A549 (cell line): ENCODE data around the gene SCN4B. TPM values are rescaled to one million over a fixed set of nuclear protein-coding genes. Genes with fewer than 3 reads are reported as not detected.

Experiments used
- ATAC-seq, 2 experiments: fragments of 200-7000 bp in 1 of 2; fragments of >200 bp in 1 of 2; cut with Nextera tagmentation in 1 of 2; cut with Tn5 transposase in 1 of 2; 3 replicates each; pipeline versions ENCODE4 v1.8.0 to v1.9.1; 2018 to 2020; ENCODE audit warnings: mild to moderate bottlenecking in 1 of 2, moderate library complexity in 1 of 2
- CTCF ChIA-PET: fragments of 300-600 bp; sonication (Branson Sonifier 250); formaldehyde crosslinking; extraction: SDS; loops from one replicate; lab custom pipeline; 2021; ENCODE audit warnings: antibody characterized with exemption, inconsistent platforms; lab: Yijun Ruan, JAX
- POLR2A ChIA-PET: fragments of 350-600 bp; formaldehyde crosslinking; extraction: SDS; loops from one replicate; lab custom pipeline; 2021; ENCODE audit warnings: antibody characterized with exemption, inconsistent platforms; lab: Yijun Ruan, JAX
- DNase-seq, 2 experiments: peaks; one replicate each; pipeline versions ENCODE4 v3.0.0 to v3.0.0-alpha.2; 2011 to 2016; ENCODE audit warnings: low read depth in 1 of 2, low spot score in 1 of 2
- FAIRE-seq: peaks from 2 replicates; lab custom pipeline; 2011; peaks lifted over from hg19 to GRCh38; lab: Jason Lieb, UNC
- H3K27ac ChIP-seq, 2 experiments: fragments of >200 bp; sonication (Bioruptor Twin); formaldehyde crosslinking; 3 replicates each; pipeline ENCODE4 v1.5.1; 2016 to 2017
- H3K4me1 ChIP-seq: fragments of >200 bp; sonication (Bioruptor Twin); formaldehyde crosslinking; 3 replicates; pipeline ENCODE4 v1.6.1; 2016
- H3K4me2 ChIP-seq: fragments of >200 bp; sonication (Bioruptor Twin); formaldehyde crosslinking; 3 replicates; pipeline ENCODE4 v1.6.1; 2016
- H3K4me3 ChIP-seq: fragments of >200 bp; sonication (Bioruptor Twin); formaldehyde crosslinking; 3 replicates; pipeline ENCODE4 v1.5.1; 2016
- H3K9me3 ChIP-seq: fragments of >200 bp; sonication (Bioruptor Twin); formaldehyde crosslinking; 3 replicates; pipeline ENCODE4 v1.6.1; 2016
- CHD2 ChIP-seq: fragments of 150-350 bp; IDR thresholded peaks from 2 replicates; pipeline ENCODE4 v1.6.1; 2014; ENCODE audit warnings: low read length; ENCODE audit not compliant: partially characterized antibody
- EHMT2 ChIP-seq: fragments of 200-600 bp; sonication (generic); IDR thresholded peaks from 2 replicates; pipeline ENCODE4 v1.6.1; 2016; ENCODE audit warnings: antibody characterized with exemption, low read depth, mild to moderate bottlenecking, moderate library complexity
- HEYL ChIP-seq: fragments of 250-450 bp; sonication (Bioruptor Pico); IDR thresholded peaks from 2 replicates; pipeline ENCODE4 v1.8.0; 2021; ENCODE audit warnings: mild to moderate bottlenecking, moderate library complexity
- MYC ChIP-seq: IDR thresholded peaks from 2 replicates; pipeline ENCODE4 v1.6.1; 2012; ENCODE audit warnings: mild to moderate bottlenecking, inconsistent platforms, low read length, improper control_type of control experiment, borderline replicate concordance
- PHF8 ChIP-seq: fragments of 200-600 bp; sonication (generic); IDR thresholded peaks from 2 replicates; pipeline ENCODE4 v1.6.1; 2016; ENCODE audit warnings: low read depth, mild to moderate bottlenecking, antibody characterized with exemption, moderate library complexity, borderline replicate concordance
- POLR2AphosphoS2 ChIP-seq: conservative IDR thresholded peaks from 2 replicates; pipeline ENCODE4 v1.6.1; 2012; ENCODE audit warnings: low read length, improper control_type of control experiment, inconsistent platforms
- RAD21 ChIP-seq, 2 experiments: fragments of >200 bp in 1 of 2; sonication (Bioruptor Twin) in 1 of 2; formaldehyde crosslinking in 1 of 2; IDR thresholded peaks in 1 of 2; conservative IDR thresholded peaks in 1 of 2; 2 replicates in 1 of 2; 3 replicates in 1 of 2; pipeline ENCODE4 v1.6.1; 2012 to 2018; ENCODE audit warnings: inconsistent platforms in 1 of 2
- RCOR1 ChIP-seq: fragments of 150-350 bp; IDR thresholded peaks from 2 replicates; pipeline ENCODE4 v1.6.1; 2014; ENCODE audit warnings: antibody characterized with exemption, low read length, low read depth
- RFX5 ChIP-seq: fragments of 450-650 bp; IDR thresholded peaks from 2 replicates; pipeline ENCODE4 v1.7.1; 2014; ENCODE audit warnings: antibody characterized with exemption, mild to moderate bottlenecking, moderate library complexity
- ZFP36 ChIP-seq: fragments of 450-650 bp; IDR thresholded peaks from 2 replicates; pipeline ENCODE4 v1.6.1; 2014; ENCODE audit warnings: borderline replicate concordance; ENCODE audit not compliant: partially characterized antibody
- ZNF302 ChIP-seq: fragments of 250-450 bp; sonication (Bioruptor Pico); IDR thresholded peaks from 2 replicates; pipeline ENCODE4 v1.9.0; 2021; ENCODE audit warnings: inconsistent platforms, mild to moderate bottlenecking, moderate library complexity
- ZSCAN20 ChIP-seq: fragments of 250-450 bp; sonication (Bioruptor Pico); IDR thresholded peaks from 2 replicates; pipeline ENCODE4 v1.8.0; 2022; ENCODE audit warnings: mild to moderate bottlenecking, moderate library complexity
- WGBS: methylation state at CpG from one replicate; pipeline ENCODE4 v1.1.6; 2017; ENCODE audit errors: missing lambda C conversion rate; 5-methylcytosine and 5-hydroxymethylcytosine counted together
- polyA plus RNA-seq, 4 experiments: library from polyadenylated mRNA; depleted of rRNA in 3 of 4; stranded (reverse); fragments of >200 nt; fragmentation: RNase III in 1 of 4; extraction: RNeasy Plus Mini Kit Qiagen cat#74134 plus additional on column Dnase treatment in 1 of 4; gene quantifications; 2 replicates in 3 of 4; 3 replicates in 1 of 4; pipeline ENCODE4 v1.2.3, GENCODE V29; 2011 to 2017
- TF ChIP-seq, protein P1 (sequence below): fragments of 200-600 bp; sonication (generic); IDR thresholded peaks from 2 replicates; pipeline ENCODE4 v1.6.1; 2016; ENCODE audit warnings: antibody characterized with exemption, mild to moderate bottlenecking, moderate library complexity
- TF ChIP-seq, protein P2 (sequence below): fragments of >200 bp; sonication (Bioruptor Twin); formaldehyde crosslinking; IDR thresholded peaks from 3 replicates; pipeline ENCODE4 v1.5.1; 2016
- TF ChIP-seq, protein P3 (sequence below): fragments of >200 bp; sonication (Bioruptor Twin); formaldehyde crosslinking; IDR thresholded peaks from 3 replicates; pipeline ENCODE4 v1.6.1; 2016

Gene SCN4B
- polyA plus RNA-seq, 2 of the 4 experiments (the other 2 are of a cell fraction): 0.12 TPM; not detected in 1

DNA sequence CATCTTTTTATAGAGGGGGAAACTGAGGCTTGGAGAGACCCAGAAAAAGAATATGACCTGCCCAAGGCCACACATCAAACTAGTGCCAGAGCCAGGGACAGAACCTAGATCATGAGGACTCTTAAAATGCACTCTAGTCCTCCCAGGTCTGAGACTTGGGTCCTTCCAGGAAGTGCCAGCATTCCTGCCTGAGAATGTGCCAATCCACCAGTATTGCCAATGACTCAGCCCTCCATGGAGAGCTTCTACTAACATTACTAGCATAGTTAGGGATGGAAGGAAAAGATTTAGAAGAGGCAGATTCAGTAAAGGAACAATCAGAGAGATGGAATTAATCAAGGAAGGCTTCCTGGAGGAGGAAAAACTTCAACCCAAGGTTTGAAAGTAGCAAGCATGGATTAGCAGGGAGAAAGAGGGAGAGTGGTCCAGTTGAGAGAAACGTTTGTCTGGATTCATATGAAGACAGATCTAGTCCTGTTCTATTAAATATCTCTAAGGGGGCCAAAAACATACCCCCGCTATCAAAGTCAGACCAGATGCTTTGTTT, 45.8 kb downstream of the SCN4B start:
- TF ChIP-seq HEYL (CRISPR knock-in tag) (no peak), ZFP36 (peak; percentile 62)
- no peaks in the 10 kb centered on the region for H3K9me3 ChIP-seq
- no peak overlapping the region for H3K4me3 ChIP-seq
- POLR2A ChIA-PET: no interaction called here
- H3K4me1 ChIP-seq: no peaks in the 10 kb centered on the region
- H3K4me2 ChIP-seq: no peak overlapping the region
- WGBS: 39% methylated on average over 2 of the region's 2 CpGs
- CTCF ChIA-PET: interaction anchor here (0.6 kb wide), 1 partner anchor 10 kb away, joined by 3 read pairs; no protein-coding TSS in a partner anchor
- ATAC-seq (0 out of 6 replicates have a peak, but pooled peaks of 1 of the 2 experiments have one; percentile 35), FAIRE-seq (no peak), DNase-seq (peak in 1 of 2 experiments; percentile 16)
- no peak overlapping the region for H3K27ac ChIP-seq

DNA sequence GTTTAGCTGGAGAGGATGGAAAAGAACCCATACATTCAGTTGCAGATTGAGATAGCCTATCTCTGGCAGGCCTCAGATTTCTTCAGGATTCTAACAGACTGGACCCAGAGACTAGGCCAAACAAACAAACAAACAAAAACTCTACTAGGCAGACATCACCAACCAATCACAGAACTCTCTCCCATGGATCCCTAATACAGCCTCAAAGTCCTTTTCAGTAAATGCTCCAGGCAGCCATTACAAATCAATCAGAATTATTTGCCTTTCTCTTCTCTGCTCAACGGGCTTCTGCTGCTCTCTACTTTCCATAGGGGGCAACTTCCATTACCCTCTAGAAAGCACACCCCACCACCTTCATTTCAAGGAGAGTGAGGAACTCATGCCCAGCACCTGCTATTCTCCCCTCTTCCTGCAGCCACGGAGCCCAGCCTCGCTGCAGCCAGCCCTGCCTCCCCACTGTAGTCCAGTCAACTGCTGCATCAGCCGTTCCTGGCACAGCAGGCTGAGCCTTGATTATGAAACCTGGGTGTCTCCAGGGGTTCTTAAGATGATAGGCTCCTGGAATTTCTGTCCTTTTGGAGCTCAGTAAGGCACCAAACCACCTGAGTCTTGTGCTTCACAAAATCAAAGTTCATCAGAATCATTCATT, 46.8 kb downstream of the SCN4B start:
- ATAC-seq (no peak), FAIRE-seq (no peak)

DNA sequence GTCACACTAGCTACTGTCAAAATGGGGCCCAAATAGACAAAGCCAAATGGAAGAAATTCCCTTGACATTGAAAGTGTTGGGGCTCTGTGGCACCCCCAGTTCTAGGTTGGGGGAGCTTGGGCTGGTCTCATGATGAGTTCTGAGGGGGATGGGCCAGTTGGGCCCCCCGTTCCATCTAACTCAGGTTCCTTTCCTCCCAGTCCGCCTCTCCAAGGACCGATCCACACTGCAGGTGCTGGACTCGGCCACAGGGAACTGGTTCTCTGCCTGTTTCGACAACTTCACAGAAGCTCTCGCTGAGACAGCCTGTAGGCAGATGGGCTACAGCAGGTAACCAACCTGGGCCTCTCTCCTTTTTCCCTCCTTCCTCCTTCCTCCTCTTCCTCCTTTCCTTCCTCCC, 48.1 kb downstream of the SCN4B start:
- CTCF ChIA-PET: no interaction called here
- 52% methylated on average over 6 of the region's 6 CpGs for WGBS
- no peak for ATAC-seq
- no peak overlapping the region for H3K27ac ChIP-seq
- no peak for FAIRE-seq
- no peak overlapping the region for H3K4me3 ChIP-seq
- no peaks in the 10 kb centered on the region for H3K4me1 ChIP-seq
- no peaks in the 10 kb centered on the region for H3K9me3 ChIP-seq
- POLR2A ChIA-PET: no interaction called here
- DNase-seq: no peak
- H3K4me2 ChIP-seq: no peak overlapping the region
- TF ChIP-seq RFX5: no peak
- no peak for TF ChIP-seq RAD21 (conservative IDR thresholded peaks at IDR 0.05 in 1 of 2, IDR thresholded peaks at IDR 0.05 in 1 of 2)
- TF ChIP-seq ZNF302 (CRISPR knock-in tag): no peak
- TF ChIP-seq, protein P1, sequence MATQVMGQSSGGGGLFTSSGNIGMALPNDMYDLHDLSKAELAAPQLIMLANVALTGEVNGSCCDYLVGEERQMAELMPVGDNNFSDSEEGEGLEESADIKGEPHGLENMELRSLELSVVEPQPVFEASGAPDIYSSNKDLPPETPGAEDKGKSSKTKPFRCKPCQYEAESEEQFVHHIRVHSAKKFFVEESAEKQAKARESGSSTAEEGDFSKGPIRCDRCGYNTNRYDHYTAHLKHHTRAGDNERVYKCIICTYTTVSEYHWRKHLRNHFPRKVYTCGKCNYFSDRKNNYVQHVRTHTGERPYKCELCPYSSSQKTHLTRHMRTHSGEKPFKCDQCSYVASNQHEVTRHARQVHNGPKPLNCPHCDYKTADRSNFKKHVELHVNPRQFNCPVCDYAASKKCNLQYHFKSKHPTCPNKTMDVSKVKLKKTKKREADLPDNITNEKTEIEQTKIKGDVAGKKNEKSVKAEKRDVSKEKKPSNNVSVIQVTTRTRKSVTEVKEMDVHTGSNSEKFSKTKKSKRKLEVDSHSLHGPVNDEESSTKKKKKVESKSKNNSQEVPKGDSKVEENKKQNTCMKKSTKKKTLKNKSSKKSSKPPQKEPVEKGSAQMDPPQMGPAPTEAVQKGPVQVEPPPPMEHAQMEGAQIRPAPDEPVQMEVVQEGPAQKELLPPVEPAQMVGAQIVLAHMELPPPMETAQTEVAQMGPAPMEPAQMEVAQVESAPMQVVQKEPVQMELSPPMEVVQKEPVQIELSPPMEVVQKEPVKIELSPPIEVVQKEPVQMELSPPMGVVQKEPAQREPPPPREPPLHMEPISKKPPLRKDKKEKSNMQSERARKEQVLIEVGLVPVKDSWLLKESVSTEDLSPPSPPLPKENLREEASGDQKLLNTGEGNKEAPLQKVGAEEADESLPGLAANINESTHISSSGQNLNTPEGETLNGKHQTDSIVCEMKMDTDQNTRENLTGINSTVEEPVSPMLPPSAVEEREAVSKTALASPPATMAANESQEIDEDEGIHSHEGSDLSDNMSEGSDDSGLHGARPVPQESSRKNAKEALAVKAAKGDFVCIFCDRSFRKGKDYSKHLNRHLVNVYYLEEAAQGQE: no peak
- TF ChIP-seq POLR2AphosphoS2: no peak
- TF ChIP-seq, protein P2, sequence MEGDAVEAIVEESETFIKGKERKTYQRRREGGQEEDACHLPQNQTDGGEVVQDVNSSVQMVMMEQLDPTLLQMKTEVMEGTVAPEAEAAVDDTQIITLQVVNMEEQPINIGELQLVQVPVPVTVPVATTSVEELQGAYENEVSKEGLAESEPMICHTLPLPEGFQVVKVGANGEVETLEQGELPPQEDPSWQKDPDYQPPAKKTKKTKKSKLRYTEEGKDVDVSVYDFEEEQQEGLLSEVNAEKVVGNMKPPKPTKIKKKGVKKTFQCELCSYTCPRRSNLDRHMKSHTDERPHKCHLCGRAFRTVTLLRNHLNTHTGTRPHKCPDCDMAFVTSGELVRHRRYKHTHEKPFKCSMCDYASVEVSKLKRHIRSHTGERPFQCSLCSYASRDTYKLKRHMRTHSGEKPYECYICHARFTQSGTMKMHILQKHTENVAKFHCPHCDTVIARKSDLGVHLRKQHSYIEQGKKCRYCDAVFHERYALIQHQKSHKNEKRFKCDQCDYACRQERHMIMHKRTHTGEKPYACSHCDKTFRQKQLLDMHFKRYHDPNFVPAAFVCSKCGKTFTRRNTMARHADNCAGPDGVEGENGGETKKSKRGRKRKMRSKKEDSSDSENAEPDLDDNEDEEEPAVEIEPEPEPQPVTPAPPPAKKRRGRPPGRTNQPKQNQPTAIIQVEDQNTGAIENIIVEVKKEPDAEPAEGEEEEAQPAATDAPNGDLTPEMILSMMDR: no peak

More for the DNA sequence above, 46.8 kb downstream of the SCN4B start:
- ChIA-PET POLR2A (no interaction called here), CTCF (no interaction called here)
- Histone ChIP-seq H3K4me2 (no peak overlapping the region), H3K9me3 (no peaks in the 10 kb centered on the region), H3K4me3 (no peak overlapping the region), H3K4me1 (no peaks in the 10 kb centered on the region), H3K27ac (no peak overlapping the region)
- WGBS: 75% methylated on average over 4 of the region's 4 CpGs
- TF ChIP-seq, protein P2: no peak
- TF ChIP-seq ZNF302 (CRISPR knock-in tag) (no peak), MYC (no peak), RCOR1 (no peak), CHD2 (no peak), ZSCAN20 (no peak), EHMT2 (no peak), PHF8 (no peak), RAD21 (conservative IDR thresholded peaks at IDR 0.05 in 1 of 2, IDR thresholded peaks at IDR 0.05 in 1 of 2) (no peak)
- TF ChIP-seq, protein P1: no peak
- TF ChIP-seq, protein P3, sequence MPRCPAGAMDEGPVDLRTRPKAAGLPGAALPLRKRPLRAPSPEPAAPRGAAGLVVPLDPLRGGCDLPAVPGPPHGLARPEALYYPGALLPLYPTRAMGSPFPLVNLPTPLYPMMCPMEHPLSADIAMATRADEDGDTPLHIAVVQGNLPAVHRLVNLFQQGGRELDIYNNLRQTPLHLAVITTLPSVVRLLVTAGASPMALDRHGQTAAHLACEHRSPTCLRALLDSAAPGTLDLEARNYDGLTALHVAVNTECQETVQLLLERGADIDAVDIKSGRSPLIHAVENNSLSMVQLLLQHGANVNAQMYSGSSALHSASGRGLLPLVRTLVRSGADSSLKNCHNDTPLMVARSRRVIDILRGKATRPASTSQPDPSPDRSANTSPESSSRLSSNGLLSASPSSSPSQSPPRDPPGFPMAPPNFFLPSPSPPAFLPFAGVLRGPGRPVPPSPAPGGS: no peak
- no peak for DNase-seq
